ENCODE results near the gene RPA3. TPM values are rescaled to one million over a fixed set of nuclear protein-coding genes. Genes with fewer than 3 reads are reported as not detected.

RPA3 gene
- total RNA-seq, 1 experiment from 2014 or later: 87.5 TPM

GRCh38 chr7:7736671-7737070 lies 18.3 kb upstream of the RPA3 start:
- ChIA-PET RAD21 (ENCODE audit: low non-redundant PET in 1 of 2, low total read pairs in 2 of 2, uncharacterized antibody in 2 of 2, unreplicated experiment in 2 of 2) (no interaction called here), POLR2A (no interaction called here), CTCF (no interaction called here)
- TF ChIP-seq FOSL1 (IDR thresholded peaks at IDR 0.05; ENCODE audit: low read depth) (no peak), ZBTB33 (IDR thresholded peaks at IDR 0.05; ENCODE audit: extremely low read depth, insufficient replicate concordance, low read length) (no peak), SIN3A (IDR thresholded peaks at IDR 0.05; ENCODE audit: low read depth) (no peak), CEBPB (IDR thresholded peaks at IDR 0.05; ENCODE audit: low read depth) (no peak), MAX (IDR thresholded peaks at IDR 0.05) (no peak), TCF7L2 (IDR thresholded peaks at IDR 0.05; ENCODE audit: borderline replicate concordance, extremely low read depth, insufficient read depth, insufficient read length) (no peak), CTCF (IDR thresholded peaks at IDR 0.05 in 2 of 3, conservative IDR thresholded peaks at IDR 0.05 in 1 of 3; ENCODE audit: borderline replicate concordance in 1 of 3, insufficient read depth in 1 of 3, low read depth in 2 of 3, low read length in 2 of 3) (no peak), POLR2AphosphoS5 (IDR thresholded peaks at IDR 0.05; ENCODE audit: low read depth, low read length) (no peak), YY1 (IDR thresholded peaks at IDR 0.05; ENCODE audit: extremely low read depth, insufficient replicate concordance, low read depth, low read length) (no peak), EZH2 (IDR thresholded peaks at IDR 0.05) (no peak), CBX3 (IDR thresholded peaks at IDR 0.05; ENCODE audit: low read depth) (no peak), JUND (IDR thresholded peaks at IDR 0.05) (no peak)
- DNase-seq (ENCODE audit: low read depth, low spot score) (no peak), ATAC-seq (no peak)
- H4K20me1 ChIP-seq (ENCODE audit: insufficient read depth): no peaks in the 10 kb centered on the region
- H3K36me3 ChIP-seq (ENCODE audit: control insufficient read depth in 1 of 2, insufficient read depth in 2 of 2, low read length in 2 of 2): no peaks in the 10 kb centered on the region
- no peaks in the 10 kb centered on the region for H3K9me3 ChIP-seq (ENCODE audit: control insufficient read depth in 1 of 2, insufficient read depth in 1 of 2, low read depth in 1 of 2, low read length in 2 of 2)
- no peaks in the 10 kb centered on the region for H3K79me2 ChIP-seq (ENCODE audit: insufficient read depth, low read length)
- H3K27me3 ChIP-seq (ENCODE audit: insufficient read depth, low read length): no peaks in the 10 kb centered on the region
- 0 out of 4 replicates have a peak, but pooled peaks cover 0 to under 1% of the 10 kb centered on the region in 2 experiments for H3K4me1 ChIP-seq (ENCODE audit: control insufficient read depth in 1 of 2, insufficient read depth in 2 of 2, low read length in 2 of 2)
- intact Hi-C loops (cut with micrococcal nuclease): no loop called here
- H2AFZ ChIP-seq (ENCODE audit: low read depth, low read length, poor library complexity, severe bottlenecking): no peak overlapping the region
- no TSS peak for BruUV-seq (replicated peaks)
- no peak overlapping the region for H3K4me2 ChIP-seq (ENCODE audit: low read length)
- H3K9ac ChIP-seq (ENCODE audit: low read length): no peak overlapping the region
- no peaks in the 10 kb centered on the region for H3K9me2 ChIP-seq (ENCODE audit: insufficient read depth)
- no peak overlapping the region for H3K4me3 ChIP-seq (replicated peaks in 1 of 2; ENCODE audit: low read depth in 1 of 2, low read length in 2 of 2)
- H3K27ac ChIP-seq (ENCODE audit: low read depth, low read length): no peak overlapping the region

All from HCT116 (cell line).